Muscle layer of colon (tissue), 2 donors: ENCODE data around the gene RASGRF1.

ENCODE experiments used
- H3K27ac ChIP-seq: one replicate; pipeline ENCODE4 v1.7.0; 2013; ENCODE audit warnings: low read depth, mild to moderate bottlenecking, low read length, moderate library complexity
- H3K27me3 ChIP-seq, 2 donors: one replicate each; pipeline ENCODE4 v1.7.0; 2013; ENCODE audit warnings: low read length in 2 of 2, mild to moderate bottlenecking in 2 of 2; ENCODE audit not compliant: insufficient read depth in 2 of 2, control insufficient read depth in 1 of 2
- H3K36me3 ChIP-seq: one replicate; pipeline ENCODE4 v1.7.0; 2013; ENCODE audit warnings: mild to moderate bottlenecking, low read length; ENCODE audit not compliant: insufficient read depth
- H3K4me1 ChIP-seq: one replicate; pipeline ENCODE4 v1.7.0; 2013; ENCODE audit warnings: mild to moderate bottlenecking, low read length; ENCODE audit not compliant: insufficient read depth
- H3K4me3 ChIP-seq, 2 donors: one replicate each; pipeline ENCODE4 v1.7.0; 2013; ENCODE audit warnings: low read length in 2 of 2, low read depth in 1 of 2, mild to moderate bottlenecking in 1 of 2, moderate library complexity in 1 of 2
- H3K9ac ChIP-seq: one replicate; pipeline ENCODE4 v1.7.0; 2013; ENCODE audit warnings: low read length
- H3K9me3 ChIP-seq: one replicate; pipeline ENCODE4 v1.7.0; 2013; ENCODE audit warnings: mild to moderate bottlenecking, low read length
- donor health status: abdominal sarcoma.
- donor health status: Adenocarcinoma of cecum.

The RASGRF1 gene

GRCh38 chr15:79016527-79017170 lies 73.9 kb downstream of the RASGRF1 start:
- Histone ChIP-seq H3K27me3 (no peaks in the 10 kb centered on the region), H3K9me3 (no peaks in the 10 kb centered on the region), H3K27ac (no peak overlapping the region), H3K36me3 (no peaks in the 10 kb centered on the region), H3K9ac (no peak overlapping the region), H3K4me1 (no peaks in the 10 kb centered on the region), H3K4me3 (no peak overlapping the region)

DNA sequence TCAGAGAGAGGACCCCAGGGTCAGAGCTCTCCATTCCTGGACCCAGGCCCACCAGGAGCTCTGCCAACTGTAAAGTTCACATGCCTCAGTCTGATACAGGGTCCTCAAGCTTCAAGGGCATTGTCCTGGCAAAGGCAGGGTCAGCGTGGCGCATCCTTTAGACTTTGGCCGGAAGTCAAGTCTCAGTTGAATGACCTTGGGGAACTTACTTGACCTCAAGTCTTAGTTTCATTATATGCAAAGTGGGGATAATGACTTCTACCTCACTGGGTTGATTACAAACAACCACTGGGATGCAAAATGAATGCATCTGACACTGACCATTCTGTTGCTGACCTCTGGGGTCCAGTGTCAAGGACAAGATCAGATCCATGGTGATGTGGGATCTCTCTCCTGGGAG lies 75.2 kb downstream of the RASGRF1 start:
- no peaks in the 10 kb centered on the region for H3K4me1 ChIP-seq
- no peak overlapping the region for H3K9ac ChIP-seq
- no peaks in the 10 kb centered on the region for H3K36me3 ChIP-seq
- no peak overlapping the region for H3K27ac ChIP-seq
- H3K9me3 ChIP-seq: no peaks in the 10 kb centered on the region
- H3K27me3 ChIP-seq: no peaks in the 10 kb centered on the region
- H3K4me3 ChIP-seq: no peak overlapping the region

- Histone ChIP-seq H3K27ac (no peak overlapping the region), H3K4me3 (no peak overlapping the region), H3K36me3 (no peaks in the 10 kb centered on the region), H3K9me3 (no peaks in the 10 kb centered on the region), H3K9ac (no peak overlapping the region), H3K4me1 (no peaks in the 10 kb centered on the region), H3K27me3 (no peaks in the 10 kb centered on the region)
Observed at GRCh38 chr15:79010278-79010677, 80.3 kb downstream of the RASGRF1 start.

DNA sequence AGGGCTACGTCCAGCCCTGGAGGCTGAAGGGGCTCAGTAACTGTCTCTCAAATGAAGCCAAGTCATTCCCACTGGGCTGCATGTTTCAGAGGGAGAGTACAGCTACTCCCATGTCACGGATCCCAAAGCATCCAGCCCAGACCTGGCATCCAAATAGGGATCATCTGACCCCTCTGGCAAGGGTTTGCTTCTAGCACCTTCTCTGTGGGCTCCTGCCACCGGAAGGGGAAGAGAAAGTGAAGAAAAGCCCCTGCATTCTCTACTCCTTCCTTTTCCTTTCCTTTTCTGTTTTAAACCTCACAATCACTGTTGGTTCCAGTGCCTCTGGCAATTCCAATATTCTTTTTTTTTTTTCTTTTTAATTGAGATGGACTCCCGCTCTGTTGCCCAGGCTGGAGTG lies 81.2 kb downstream of the RASGRF1 start:
- no peaks in the 10 kb centered on the region for H3K9me3 ChIP-seq
- no peaks in the 10 kb centered on the region for H3K27me3 ChIP-seq
- no peak overlapping the region for H3K27ac ChIP-seq
- H3K4me3 ChIP-seq: no peak overlapping the region
- no peaks in the 10 kb centered on the region for H3K36me3 ChIP-seq
- H3K4me1 ChIP-seq: no peaks in the 10 kb centered on the region
- H3K9ac ChIP-seq: no peak overlapping the region

DNA sequence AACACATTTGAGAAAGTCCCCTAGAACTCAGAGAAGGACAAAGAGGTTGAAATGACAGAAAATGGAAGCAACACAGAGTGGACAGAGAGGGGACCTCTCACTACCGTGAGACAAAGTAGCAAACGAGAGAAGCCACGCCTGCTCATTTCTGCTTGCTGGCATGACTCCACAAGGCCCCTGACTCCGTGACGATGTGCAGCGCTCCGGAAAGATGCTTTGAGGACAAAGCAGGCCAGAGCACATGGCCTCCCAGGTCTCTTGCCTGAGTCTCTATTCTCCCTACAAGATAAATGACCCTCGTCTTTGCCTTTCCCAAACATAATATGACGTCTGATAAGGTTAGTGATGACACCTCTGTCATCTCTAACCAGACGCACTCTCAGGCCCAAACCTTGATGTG lies 81.9 kb downstream of the RASGRF1 start:
- Histone ChIP-seq H3K4me3 (no peak overlapping the region), H3K36me3 (no peaks in the 10 kb centered on the region), H3K4me1 (no peaks in the 10 kb centered on the region), H3K27ac (no peak overlapping the region), H3K9me3 (no peaks in the 10 kb centered on the region), H3K9ac (no peak overlapping the region), H3K27me3 (no peaks in the 10 kb centered on the region)

GRCh38 chr15:79007066-79007465 lies 83.5 kb downstream of the RASGRF1 start:
- Histone ChIP-seq H3K4me1 (no peaks in the 10 kb centered on the region), H3K9ac (no peak overlapping the region), H3K4me3 (no peak overlapping the region), H3K36me3 (no peaks in the 10 kb centered on the region), H3K9me3 (no peaks in the 10 kb centered on the region), H3K27ac (no peak overlapping the region), H3K27me3 (no peaks in the 10 kb centered on the region)

GRCh38 chr15:79006071-79006470 lies 84.5 kb downstream of the RASGRF1 start:
- Histone ChIP-seq H3K9ac (no peak overlapping the region), H3K4me3 (no peak overlapping the region), H3K27ac (no peak overlapping the region), H3K9me3 (no peaks in the 10 kb centered on the region), H3K4me1 (no peaks in the 10 kb centered on the region), H3K27me3 (no peaks in the 10 kb centered on the region), H3K36me3 (no peaks in the 10 kb centered on the region)

- H3K36me3 ChIP-seq: no peaks in the 10 kb centered on the region
- H3K9ac ChIP-seq: no peak overlapping the region
- H3K27ac ChIP-seq: no peak overlapping the region
- no peaks in the 10 kb centered on the region for H3K9me3 ChIP-seq
- H3K27me3 ChIP-seq: no peaks in the 10 kb centered on the region
- no peak overlapping the region for H3K4me3 ChIP-seq
- no peaks in the 10 kb centered on the region for H3K4me1 ChIP-seq
Observed at GRCh38 chr15:79004336-79004735, 86.2 kb downstream of the RASGRF1 start.

GRCh38 chr15:79003896-79004295 lies 86.7 kb downstream of the RASGRF1 start:
- Histone ChIP-seq H3K36me3 (no peaks in the 10 kb centered on the region), H3K9ac (no peak overlapping the region), H3K4me1 (no peaks in the 10 kb centered on the region), H3K9me3 (no peaks in the 10 kb centered on the region), H3K4me3 (no peak overlapping the region), H3K27ac (no peak overlapping the region), H3K27me3 (no peaks in the 10 kb centered on the region)

- Histone ChIP-seq H3K4me3 (no peak overlapping the region), H3K4me1 (no peaks in the 10 kb centered on the region), H3K27me3 (no peaks in the 10 kb centered on the region), H3K9ac (no peak overlapping the region), H3K27ac (no peak overlapping the region), H3K36me3 (no peaks in the 10 kb centered on the region), H3K9me3 (no peaks in the 10 kb centered on the region)
Observed at GRCh38 chr15:79003301-79003700, 87.3 kb downstream of the RASGRF1 start.

DNA sequence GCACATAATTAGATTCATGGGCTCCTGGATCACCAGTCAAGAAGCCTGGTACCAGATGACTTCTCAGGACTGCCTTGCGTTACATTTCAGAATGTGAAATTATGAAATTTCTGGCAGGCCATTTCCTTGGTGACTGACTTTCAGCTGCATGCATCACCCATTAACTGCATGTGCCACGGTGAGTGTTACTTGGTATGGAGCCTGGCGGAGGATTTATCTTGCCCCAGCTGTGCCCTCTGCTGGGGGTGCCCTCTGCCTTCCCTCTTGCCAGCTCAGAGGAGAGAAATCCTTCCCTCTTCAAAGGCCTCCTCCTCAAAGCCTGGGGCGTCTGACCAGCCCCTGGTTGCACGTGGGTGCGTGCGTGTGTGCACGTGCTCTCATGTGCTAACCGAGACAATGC lies 88.0 kb downstream of the RASGRF1 start:
- H3K9ac ChIP-seq: no peak overlapping the region
- no peaks in the 10 kb centered on the region for H3K36me3 ChIP-seq
- H3K27ac ChIP-seq: no peak overlapping the region
- no peaks in the 10 kb centered on the region for H3K9me3 ChIP-seq
- no peak overlapping the region for H3K4me3 ChIP-seq
- H3K4me1 ChIP-seq: no peaks in the 10 kb centered on the region
- no peaks in the 10 kb centered on the region for H3K27me3 ChIP-seq

- Histone ChIP-seq H3K9ac (no peak overlapping the region), H3K36me3 (no peaks in the 10 kb centered on the region), H3K27me3 (no peaks in the 10 kb centered on the region), H3K4me3 (no peak overlapping the region), H3K4me1 (no peaks in the 10 kb centered on the region), H3K27ac (no peak overlapping the region), H3K9me3 (no peaks in the 10 kb centered on the region)
Observed at GRCh38 chr15:78999636-79000035, 90.9 kb downstream of the RASGRF1 start.
